Measurements from ENCODE around the gene SORCS2. TPM values are rescaled to one million over a fixed set of nuclear protein-coding genes. Genes with fewer than 3 reads are reported as not detected.
"Not testable (repeated sequence)": the region's sequence is repeated elsewhere in the genome, so short reads cannot be mapped to it uniquely, and the experiment has no call there.

Gene SORCS2
- total RNA-seq, 1 donor from 2014 or later = 29.5 TPM

DNA sequence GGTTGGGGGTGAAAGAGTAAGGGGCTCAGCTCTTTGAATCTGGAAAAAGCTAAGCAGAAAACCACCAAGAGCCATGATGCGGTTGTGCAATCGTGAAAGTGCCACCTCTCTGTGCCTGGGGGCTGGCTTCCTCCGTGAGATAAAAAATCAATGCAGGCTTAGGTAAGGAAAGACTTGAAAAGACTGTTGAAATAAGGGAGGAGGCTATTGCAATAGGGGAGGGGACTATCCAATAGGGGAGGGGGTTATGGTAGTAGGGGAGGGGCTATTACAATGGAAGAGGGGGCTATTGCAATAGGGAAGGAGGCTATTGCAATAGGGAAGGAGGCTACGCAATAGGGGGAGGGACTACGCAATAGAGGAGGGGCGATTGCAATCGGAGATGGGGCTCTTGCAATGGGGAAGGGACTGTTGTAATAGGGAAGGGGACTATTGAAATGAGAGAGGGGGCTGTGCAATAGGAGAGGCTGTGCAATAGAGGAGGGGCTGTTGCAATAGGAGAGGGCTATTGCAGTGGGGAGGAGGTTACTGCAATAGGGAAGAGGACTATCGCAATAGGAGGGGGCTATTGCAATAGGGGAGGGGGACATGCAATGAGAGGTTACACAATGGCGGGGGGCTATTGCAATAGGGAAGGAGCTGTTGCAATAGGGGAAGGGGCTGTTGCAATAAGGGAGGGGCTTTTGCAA, 404.7 kb downstream of the SORCS2 start:
- Mint-ChIP-seq H3K27me3 (ENCODE audit: unreplicated experiment) (peaks cover 10% of the 10 kb centered on the region), H3K27ac (ENCODE audit: unreplicated experiment) (no peak overlapping the region), H3K9me3 (ENCODE audit: unreplicated experiment) (peaks cover 9% of the 10 kb centered on the region), H3K36me3 (ENCODE audit: unreplicated experiment) (no peaks in the 10 kb centered on the region), H3K4me3 (ENCODE audit: unreplicated experiment) (no peak overlapping the region), H3K4me1 (ENCODE audit: low read depth, unreplicated experiment) (peaks cover 14% of the 10 kb centered on the region)
- TF ChIP-seq CTCF (IDR thresholded peaks at IDR 0.05; ENCODE audit: partially characterized antibody, unreplicated experiment) = no peak
- no peak for DNase-seq

DNA sequence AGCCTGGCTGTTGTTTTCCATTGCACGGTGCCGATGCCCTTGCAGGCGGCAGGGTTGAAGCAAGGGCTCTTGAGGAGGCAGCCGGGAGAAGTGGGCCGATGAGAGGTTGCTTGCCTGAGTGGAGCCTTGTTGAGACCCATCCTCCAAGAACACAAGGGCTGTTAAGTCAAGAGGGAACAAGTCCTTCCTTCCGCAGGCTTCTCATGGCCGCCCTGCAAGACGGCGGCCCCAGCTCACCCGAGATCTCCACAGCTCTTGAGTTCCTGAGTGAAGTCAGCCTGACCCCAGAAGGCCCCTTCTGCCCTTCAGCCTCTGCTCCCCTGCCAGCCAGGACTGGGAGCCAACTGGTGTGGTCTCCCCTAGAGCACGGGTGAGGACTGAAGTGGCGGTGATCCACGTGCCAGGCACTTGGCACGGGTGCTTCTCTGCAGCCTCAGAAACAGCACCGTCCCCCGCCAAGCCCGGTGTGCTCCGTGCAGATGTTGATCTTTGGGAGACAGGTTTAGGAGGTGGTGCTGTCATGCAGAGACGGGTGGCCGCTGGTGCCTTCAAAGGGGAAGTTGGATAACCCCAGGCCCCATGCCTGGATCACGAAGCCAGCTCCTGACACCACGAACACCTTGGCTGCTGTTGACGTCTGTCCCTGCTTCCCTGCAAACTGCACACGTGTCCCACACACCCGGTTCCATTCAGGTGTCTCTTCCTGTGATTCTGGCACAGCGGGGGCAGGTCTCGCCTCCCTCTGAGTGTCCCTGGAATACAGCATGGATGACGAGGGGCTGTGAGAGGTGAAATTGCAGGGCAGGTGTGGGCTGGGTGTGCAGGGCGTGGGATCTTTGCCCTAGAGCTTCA, 406.8 kb downstream of the SORCS2 start:
- Mint-ChIP-seq H3K4me3 (ENCODE audit: unreplicated experiment) (no peak overlapping the region), H3K4me1 (ENCODE audit: low read depth, unreplicated experiment) (peaks cover 13% of the 10 kb centered on the region), H3K36me3 (ENCODE audit: unreplicated experiment) (peaks cover 13% of the 10 kb centered on the region), H3K27me3 (ENCODE audit: unreplicated experiment) (peaks cover 10% of the 10 kb centered on the region), H3K9me3 (ENCODE audit: unreplicated experiment) (peaks cover 13% of the 10 kb centered on the region), H3K27ac (ENCODE audit: unreplicated experiment) (no peak overlapping the region)
- no peak for TF ChIP-seq CTCF (IDR thresholded peaks at IDR 0.05; ENCODE audit: partially characterized antibody, unreplicated experiment)
- no peak for DNase-seq

DNA sequence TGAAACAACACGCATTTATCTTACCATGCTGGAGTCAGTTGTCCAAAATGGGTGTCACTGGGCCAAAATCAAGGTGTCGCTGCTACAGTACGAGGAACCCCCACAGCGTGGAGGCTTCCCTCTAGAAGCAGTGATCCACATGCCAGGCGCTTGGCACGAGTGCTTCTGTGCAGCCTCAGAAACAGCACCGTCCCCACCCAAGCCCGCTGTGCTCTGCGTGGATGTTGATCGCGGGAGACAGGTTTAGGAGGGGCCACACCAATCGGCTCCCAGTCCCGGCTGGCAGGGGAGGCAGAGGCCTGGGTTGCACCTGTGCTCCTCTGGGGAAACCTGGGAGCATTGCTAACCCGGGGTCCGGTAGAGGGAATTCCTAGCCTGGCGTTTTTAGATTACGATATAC, 407.9 kb downstream of the SORCS2 start:
- H3K36me3 Mint-ChIP-seq (ENCODE audit: unreplicated experiment) = peaks cover 20% of the 10 kb centered on the region
- H3K4me1 Mint-ChIP-seq (ENCODE audit: low read depth, unreplicated experiment) = peaks cover 13% of the 10 kb centered on the region
- peaks cover 17% of the 10 kb centered on the region for H3K9me3 Mint-ChIP-seq (ENCODE audit: unreplicated experiment)
- DNase-seq = no peak
- no peak for TF ChIP-seq CTCF (IDR thresholded peaks at IDR 0.05; ENCODE audit: partially characterized antibody, unreplicated experiment)
- H3K4me3 Mint-ChIP-seq (ENCODE audit: unreplicated experiment) = no peak overlapping the region
- H3K27me3 Mint-ChIP-seq (ENCODE audit: unreplicated experiment) = peaks cover 10% of the 10 kb centered on the region
- H3K27ac Mint-ChIP-seq (ENCODE audit: unreplicated experiment) = no peak overlapping the region

DNA sequence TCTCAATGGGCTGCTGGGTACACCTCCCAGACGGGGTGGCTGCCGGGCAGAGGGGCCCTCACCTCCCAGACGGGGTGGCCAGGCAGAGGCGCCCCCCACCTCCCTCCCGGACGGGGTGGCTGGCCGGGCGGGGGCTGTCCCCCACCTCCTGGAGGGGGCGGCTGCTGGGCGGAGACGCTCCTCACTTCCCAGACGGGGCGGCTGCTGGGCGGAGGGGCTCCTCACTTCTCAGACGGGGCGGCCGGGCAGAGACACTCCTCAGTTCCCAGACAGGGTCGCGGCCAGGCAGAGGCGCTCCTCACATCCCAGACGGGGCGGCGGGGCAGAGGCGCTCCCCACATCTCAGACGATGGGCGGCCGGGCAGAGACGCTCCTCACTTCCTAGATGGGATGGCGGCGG, 409.8 kb downstream of the SORCS2 start:
- peaks cover 27% of the 10 kb centered on the region for H3K36me3 Mint-ChIP-seq (ENCODE audit: unreplicated experiment)
- H3K27me3 Mint-ChIP-seq (ENCODE audit: unreplicated experiment); H3K4me3 Mint-ChIP-seq (ENCODE audit: unreplicated experiment); DNase-seq; H3K27ac Mint-ChIP-seq (ENCODE audit: unreplicated experiment); H3K4me1 Mint-ChIP-seq (ENCODE audit: low read depth, unreplicated experiment): not testable (repeated sequence)
- H3K9me3 Mint-ChIP-seq (ENCODE audit: unreplicated experiment) = peaks cover 17% of the 10 kb centered on the region

DNA sequence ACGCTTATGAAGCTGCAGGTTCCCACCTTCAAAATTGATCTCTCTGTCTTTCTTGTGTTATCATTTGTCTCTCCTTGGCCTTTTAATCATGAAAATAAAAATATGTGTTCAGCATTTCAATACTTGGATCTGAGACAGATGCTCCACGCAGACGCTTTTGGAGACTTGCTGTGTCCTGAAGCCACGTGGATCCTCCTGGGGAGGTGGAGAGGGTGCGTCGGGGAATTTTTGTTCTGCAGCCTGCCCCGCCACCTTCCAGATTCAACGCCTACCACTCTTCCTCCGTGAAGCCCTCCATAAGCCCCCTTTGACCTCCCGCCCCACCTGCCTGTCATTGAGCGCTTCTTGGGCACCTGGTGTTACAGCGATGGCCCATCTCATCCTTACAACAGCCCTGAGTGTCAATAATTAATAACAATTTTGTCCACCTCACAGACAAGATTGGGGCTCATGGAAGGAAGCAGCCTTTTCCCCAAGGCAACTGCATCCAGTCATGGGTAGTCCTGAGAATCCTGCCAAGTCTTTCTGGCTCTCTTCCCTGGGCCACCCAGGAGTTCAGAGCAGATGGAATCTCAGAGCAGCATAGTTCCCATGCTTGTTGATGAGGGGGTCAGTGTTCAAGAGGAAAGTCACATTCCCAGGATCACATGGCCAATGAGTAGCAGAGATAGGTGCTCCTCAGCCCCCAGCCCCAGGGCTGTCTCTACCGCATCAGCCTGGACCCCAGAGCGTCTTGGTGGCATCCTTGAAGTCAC, 415.0 kb downstream of the SORCS2 start:
- Mint-ChIP-seq H3K27ac (ENCODE audit: unreplicated experiment) (no peak overlapping the region), H3K36me3 (ENCODE audit: unreplicated experiment) (peaks cover 34% of the 10 kb centered on the region), H3K4me3 (ENCODE audit: unreplicated experiment) (no peak overlapping the region), H3K9me3 (ENCODE audit: unreplicated experiment) (peaks cover 10% of the 10 kb centered on the region), H3K27me3 (ENCODE audit: unreplicated experiment) (peaks cover 6% of the 10 kb centered on the region), H3K4me1 (ENCODE audit: low read depth, unreplicated experiment) (no peaks in the 10 kb centered on the region)
- DNase-seq = no peak
- TF ChIP-seq CTCF (IDR thresholded peaks at IDR 0.05; ENCODE audit: partially characterized antibody, unreplicated experiment) = no peak
